HEK293T (cell line): ENCODE measurements around the gene SORBS1.

Experiments
- FOXA1 ChIP-seq: fragments of 450-650 bp; IDR thresholded peaks from 2 replicates; pipeline ENCODE4 v1.6.1; 2016; ENCODE audit warnings: mild to moderate bottlenecking
- SP1 ChIP-seq: fragments of 450-650 bp; IDR thresholded peaks from 2 replicates; pipeline ENCODE4 v1.6.1; 2017
- TARDBP ChIP-seq: fragments of 450-650 bp; IDR thresholded peaks from 2 replicates; pipeline ENCODE4 v1.6.1; 2016

DNA sequence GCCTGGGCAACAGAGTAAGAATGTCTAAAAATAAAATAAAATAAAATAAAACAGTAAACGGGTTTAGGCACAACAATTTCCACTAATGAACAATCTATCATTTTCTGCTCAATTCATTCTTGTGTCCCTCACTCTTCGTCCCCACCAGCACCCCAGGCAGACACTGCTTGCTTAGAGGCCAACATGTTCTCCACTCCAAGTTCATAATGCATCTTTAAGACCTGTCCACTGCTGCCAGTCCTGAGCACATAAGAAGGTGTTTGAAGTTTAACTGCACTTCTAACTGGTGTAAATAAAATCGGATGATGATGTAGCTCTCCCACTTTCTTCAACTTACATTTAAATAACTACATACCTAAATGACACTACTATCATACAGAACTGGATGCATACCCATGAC, 283.6 kb downstream of the SORBS1 start:
- TF ChIP-seq TARDBP (no peak), FOXA1 (no peak), SP1 (no peak)
